SK-N-MC (cell line): ENCODE measurements around the gene PFKP.

Experiments used
- EZH2 ChIP-seq: fragments of 200-600 bp; sonication (generic); IDR thresholded peaks from one replicate; pipeline ENCODE4 v1.6.1; 2017; ENCODE audit warnings: antibody characterized with exemption
- FOXP2 ChIP-seq: optimal IDR thresholded peaks from 2 replicates; pipeline ENCODE3; 2011; ENCODE audit warnings: mild to moderate bottlenecking, moderate library complexity; ENCODE audit not compliant: insufficient read depth; ENCODE audit errors: extremely low read length, control extremely low read depth
- POLR2AphosphoS5 ChIP-seq: IDR thresholded peaks from 2 replicates; pipeline ENCODE4 v1.6.1; 2012; ENCODE audit warnings: mild to moderate bottlenecking, low read depth, low read length, borderline replicate concordance

- TF ChIP-seq FOXP2 (no peak), POLR2AphosphoS5 (no peak), EZH2 (no peak)
These were observed 82.6 kb downstream of the PFKP start for GRCh38 chr10:3149918-3150317.
